GM12875 (cell line): ENCODE data around the gene TRIM63.

Experiments
- H3K4me3 ChIP-seq: one replicate; pipeline ENCODE4 v1.5.1; 2011; ENCODE audit warnings: low read depth, low read length, control low read depth
- CTCF ChIP-seq: IDR thresholded peaks from 2 replicates; pipeline ENCODE4 v1.5.1; 2011; ENCODE audit warnings: low read depth, mild to moderate bottlenecking, control low read depth, inconsistent platforms, low read length, moderate library complexity, borderline replicate concordance; ENCODE audit not compliant: insufficient read depth

Gene TRIM63

GRCh38 chr1:26032656-26033357 lies 34.6 kb downstream of the TRIM63 start:
- no peak overlapping the region for H3K4me3 ChIP-seq
- no peak for TF ChIP-seq CTCF

- TF ChIP-seq CTCF: no peak
- no peak overlapping the region for H3K4me3 ChIP-seq
Measured at GRCh38 chr1:26031611-26032220, 35.7 kb downstream of the TRIM63 start.

- no peak for TF ChIP-seq CTCF
Measured at GRCh38 chr1:26031196-26031595, 36.2 kb downstream of the TRIM63 start.

GRCh38 chr1:26029864-26030481 lies 37.5 kb downstream of the TRIM63 start:
- TF ChIP-seq CTCF: no peak
- no peak overlapping the region for H3K4me3 ChIP-seq

More at GRCh38 chr1:26031196-26031595, 36.2 kb downstream of the TRIM63 start:
- no peak overlapping the region for H3K4me3 ChIP-seq

- TF ChIP-seq CTCF: no peak
- no peak overlapping the region for H3K4me3 ChIP-seq
Measured at GRCh38 chr1:26029054-26029863, 38.2 kb downstream of the TRIM63 start.

GRCh38 chr1:26028490-26028980 lies 38.9 kb downstream of the TRIM63 start:
- no peak overlapping the region for H3K4me3 ChIP-seq
- TF ChIP-seq CTCF: no peak
